HCT116 (cell line): ENCODE data around the gene FKBP1A. TPM values are rescaled to one million over a fixed set of nuclear protein-coding genes. Genes with fewer than 3 reads are reported as not detected.

Experiments
- ATAC-seq: fragments of 200-7000 bp; cut with Tn5 transposase; 2 replicates; pipeline ENCODE4 v1.9.1; 2020; ENCODE audit warnings: mild to moderate bottlenecking, moderate library complexity
- BruUV-seq: library from RNA; stranded (reverse); fragments of 400-500 nt; replicated peaks from 2 replicates; lab custom pipeline; 2021; lab: Mats Ljungman, UMichigan
- CTCF ChIA-PET: fragments of 300-600 bp; sonication (Branson Sonifier 250); formaldehyde crosslinking; loops from one replicate; lab custom pipeline; 2021; ENCODE audit warnings: antibody characterized with exemption; lab: Charles Lee
- POLR2A ChIA-PET: fragments of 300-600, 350-600 bp; sonication (Branson Sonifier 250); formaldehyde crosslinking; loops from one replicate; lab custom pipeline; 2021; ENCODE audit warnings: antibody characterized with exemption; lab: Charles Lee
- RAD21 ChIA-PET, 2 experiments: fragments of 300-600 bp; sonication (Branson Sonifier 250); formaldehyde crosslinking; loops; one replicate each; lab custom pipeline; 2023; ENCODE audit warnings: low total read pairs in 2 of 2; ENCODE audit not compliant: uncharacterized antibody in 2 of 2, unreplicated experiment in 2 of 2, low non-redundant PET in 1 of 2; lab: Charles Lee
- DNase-seq: peaks from one replicate; pipeline ENCODE4 v3.0.0-alpha.2; 2010; ENCODE audit warnings: low read depth, low spot score
- H2AFZ ChIP-seq: fragments of 200-600 bp; shearing (Covaris generic), sonication (generic); 2 replicates; pipeline ENCODE4 v1.6.1; 2017; ENCODE audit warnings: low read depth, mixed run types, mixed read lengths, antibody characterized with exemption, low read length; ENCODE audit not compliant: poor library complexity, severe bottlenecking
- H3K27ac ChIP-seq: 2 replicates; pipeline ENCODE4 v1.5.1; 2012; ENCODE audit warnings: low read depth, low read length
- H3K27me3 ChIP-seq: fragments of 200-600 bp; sonication (generic); 2 replicates; pipeline ENCODE4 v1.6.1; 2016; ENCODE audit warnings: mixed run types, low read length, mixed read lengths; ENCODE audit not compliant: insufficient read depth
- H3K36me3 ChIP-seq, 2 experiments: fragments of 200-500 bp in 1 of 2; fragments of 200-600 bp in 1 of 2; sonication (Bioruptor generic) in 1 of 2; sonication (generic) in 1 of 2; 2 replicates each; pipeline versions ENCODE4 v1.5.1 to v1.6.1; 2014 to 2016; ENCODE audit warnings: low read length in 2 of 2, inconsistent platforms in 1 of 2, mixed read lengths in 1 of 2, mixed run types in 1 of 2; ENCODE audit not compliant: insufficient read depth in 2 of 2, control insufficient read depth in 1 of 2
- H3K4me1 ChIP-seq, 2 experiments: fragments of 200-600 bp in 1 of 2; sonication (generic) in 1 of 2; 2 replicates each; pipeline versions ENCODE4 v1.5.1 to v1.6.1; 2012 to 2017; ENCODE audit warnings: low read length in 2 of 2, inconsistent platforms in 1 of 2, mild to moderate bottlenecking in 1 of 2, mixed read lengths in 1 of 2, mixed run types in 1 of 2, moderate library complexity in 1 of 2; ENCODE audit not compliant: insufficient read depth in 2 of 2, control insufficient read depth in 1 of 2
- H3K4me2 ChIP-seq: fragments of 200-600 bp; sonication (generic); 2 replicates; pipeline ENCODE4 v1.6.1; 2017; ENCODE audit warnings: mixed run types, low read length, mixed read lengths
- H3K4me3 ChIP-seq, 2 experiments: fragments of 200-600 bp in 1 of 2; sonication (generic) in 1 of 2; replicated peaks in 1 of 2; 2 replicates each; pipeline ENCODE4 v1.5.1; 2011 to 2016; ENCODE audit warnings: low read length in 2 of 2, control low read depth in 1 of 2, low read depth in 1 of 2, mild to moderate bottlenecking in 1 of 2, mixed read lengths in 1 of 2, mixed run types in 1 of 2
- H3K79me2 ChIP-seq: fragments of 200-600 bp; sonication (generic); 2 replicates; pipeline ENCODE4 v1.6.1; 2017; ENCODE audit warnings: mild to moderate bottlenecking, mixed run types, low read length, moderate library complexity, mixed read lengths; ENCODE audit not compliant: insufficient read depth
- H3K9ac ChIP-seq: fragments of 200-600 bp; sonication (generic); 2 replicates; pipeline ENCODE4 v1.6.1; 2016; ENCODE audit warnings: low read length, mixed read lengths
- H3K9me2 ChIP-seq: fragments of 200-600 bp; sonication (generic), shearing (Covaris generic); 2 replicates; pipeline ENCODE4 v1.6.1; 2017; ENCODE audit warnings: mixed run types, mild to moderate bottlenecking, moderate library complexity; ENCODE audit not compliant: insufficient read depth
- H3K9me3 ChIP-seq, 2 experiments: fragments of 200-500 bp in 1 of 2; fragments of 200-600 bp in 1 of 2; sonication (Bioruptor generic) in 1 of 2; sonication (generic) in 1 of 2; 2 replicates each; pipeline ENCODE4 v1.6.1; 2014 to 2017; ENCODE audit warnings: low read length in 2 of 2, mixed read lengths in 2 of 2, inconsistent platforms in 1 of 2, low read depth in 1 of 2, mild to moderate bottlenecking in 1 of 2, mixed run types in 1 of 2, moderate library complexity in 1 of 2; ENCODE audit not compliant: control insufficient read depth in 1 of 2, insufficient read depth in 1 of 2
- H4K20me1 ChIP-seq: fragments of 200-600 bp; sonication (generic), shearing (Covaris generic); 2 replicates; pipeline ENCODE4 v1.6.1; 2017; ENCODE audit warnings: mixed run types, mild to moderate bottlenecking, moderate library complexity; ENCODE audit not compliant: insufficient read depth
- ATF3 ChIP-seq: IDR thresholded peaks from 2 replicates; pipeline ENCODE4 v1.6.1; 2012
- CEBPB ChIP-seq: IDR thresholded peaks from 2 replicates; pipeline ENCODE4 v1.6.1; 2012; ENCODE audit warnings: low read depth
- EZH2 ChIP-seq: fragments of 200-600 bp; sonication (generic); IDR thresholded peaks from 2 replicates; pipeline ENCODE4 v1.6.1; 2017; ENCODE audit warnings: antibody characterized with exemption, mixed run types
- EZH2phosphoT487 ChIP-seq: fragments of 200-600 bp; IDR thresholded peaks from 2 replicates; pipeline ENCODE4 v1.6.1; 2018; ENCODE audit warnings: antibody characterized with exemption, borderline replicate concordance
- JUND ChIP-seq: IDR thresholded peaks from 2 replicates; pipeline ENCODE4 v1.6.1; 2012
- SP1 ChIP-seq: IDR thresholded peaks from 2 replicates; pipeline ENCODE4 v1.6.1; 2012; ENCODE audit warnings: low read depth
- TCF7L2 ChIP-seq: IDR thresholded peaks from 2 replicates; pipeline ENCODE4 v1.7.0; 2011; ENCODE audit warnings: borderline replicate concordance, inconsistent platforms; ENCODE audit not compliant: insufficient read depth, insufficient read length; ENCODE audit errors: extremely low read depth
- intact Hi-C: fragments of 100-400 bp; cut with micrococcal nuclease; formaldehyde crosslinking; loops from 2 replicates; pipeline ENCODE4 v1.10.0; 2022
- total RNA-seq: library from RNA; stranded (reverse); gene quantifications from one replicate; pipeline ENCODE4 v1.2.1, GENCODE V29; 2021; ENCODE audit not compliant: unreplicated experiment
- TF ChIP-seq, protein P1 (sequence below): IDR thresholded peaks from 2 replicates; pipeline ENCODE4 v1.6.1; 2011; ENCODE audit warnings: mild to moderate bottlenecking, low read length, moderate library complexity; ENCODE audit not compliant: insufficient replicate concordance; ENCODE audit errors: extremely low read depth
- TF ChIP-seq, protein P2 (sequence below): IDR thresholded peaks from 2 replicates; pipeline ENCODE4 v1.6.1; 2012

The FKBP1A gene
- total RNA-seq, 1 experiment from 2014 or later = 259 TPM

DNA sequence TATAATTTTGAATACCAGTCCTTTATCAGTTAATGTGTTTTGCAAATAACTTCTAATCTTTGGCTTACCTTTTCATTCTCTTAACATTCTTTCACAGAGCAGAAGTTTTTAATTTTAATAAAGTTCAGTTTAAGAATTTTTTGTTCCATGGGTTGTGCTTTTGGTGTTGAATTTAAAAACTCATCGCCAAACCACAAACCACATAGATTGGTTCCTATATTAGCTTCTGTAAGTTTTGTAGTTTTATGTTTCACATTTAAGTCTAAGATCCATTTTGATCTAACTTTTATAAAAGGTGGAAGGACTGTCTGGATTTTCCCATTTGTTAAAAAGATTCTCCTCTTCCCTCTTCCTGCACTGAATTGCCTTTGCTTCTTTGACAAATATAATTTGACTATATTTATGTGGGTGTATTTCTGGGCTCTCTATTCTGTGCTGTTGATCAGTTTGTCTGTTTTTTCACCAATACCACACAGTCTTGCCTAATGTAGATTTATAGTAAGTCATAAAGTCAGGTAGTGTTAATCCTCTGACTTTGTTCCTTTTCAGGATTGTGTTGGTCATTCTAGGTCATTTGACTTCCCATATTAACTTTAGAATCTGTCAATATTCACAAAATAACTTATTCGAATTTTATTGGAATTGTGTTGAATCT is 46.4 kb downstream of the FKBP1A start:
- CTCF ChIA-PET = no interaction called here
- Histone ChIP-seq H3K4me2 (no peak overlapping the region), H3K4me1 (peaks cover 0 to 5% of the 10 kb centered on the region in 2 experiments; a peak in 1 of 4 replicates), H3K27me3 (no peaks in the 10 kb centered on the region), H3K9me3 (no peaks in the 10 kb centered on the region), H3K79me2 (peaks cover 22% of the 10 kb centered on the region; the same call in 1 of the 2 replicates), H4K20me1 (no peaks in the 10 kb centered on the region), H3K9ac (no peak overlapping the region), H3K4me3 (no peak overlapping the region), H3K9me2 (no peaks in the 10 kb centered on the region), H3K36me3 (peaks cover 3 to 5% of the 10 kb centered on the region in 2 experiments; a peak in 1 of 4 replicates), H2AFZ (no peak overlapping the region), H3K27ac (no peak overlapping the region)
- intact Hi-C loops = no loop called here
- BruUV-seq = no TSS peak
- DNase-seq (no peak), ATAC-seq (no peak)
- POLR2A ChIA-PET = no interaction called here
- RAD21 ChIA-PET = no interaction called here
- TF ChIP-seq JUND (no peak), CEBPB (no peak), EZH2 (no peak), ATF3 (no peak), SP1 (no peak), TCF7L2 (no peak), EZH2phosphoT487 (no peak)
- TF ChIP-seq, protein P1, sequence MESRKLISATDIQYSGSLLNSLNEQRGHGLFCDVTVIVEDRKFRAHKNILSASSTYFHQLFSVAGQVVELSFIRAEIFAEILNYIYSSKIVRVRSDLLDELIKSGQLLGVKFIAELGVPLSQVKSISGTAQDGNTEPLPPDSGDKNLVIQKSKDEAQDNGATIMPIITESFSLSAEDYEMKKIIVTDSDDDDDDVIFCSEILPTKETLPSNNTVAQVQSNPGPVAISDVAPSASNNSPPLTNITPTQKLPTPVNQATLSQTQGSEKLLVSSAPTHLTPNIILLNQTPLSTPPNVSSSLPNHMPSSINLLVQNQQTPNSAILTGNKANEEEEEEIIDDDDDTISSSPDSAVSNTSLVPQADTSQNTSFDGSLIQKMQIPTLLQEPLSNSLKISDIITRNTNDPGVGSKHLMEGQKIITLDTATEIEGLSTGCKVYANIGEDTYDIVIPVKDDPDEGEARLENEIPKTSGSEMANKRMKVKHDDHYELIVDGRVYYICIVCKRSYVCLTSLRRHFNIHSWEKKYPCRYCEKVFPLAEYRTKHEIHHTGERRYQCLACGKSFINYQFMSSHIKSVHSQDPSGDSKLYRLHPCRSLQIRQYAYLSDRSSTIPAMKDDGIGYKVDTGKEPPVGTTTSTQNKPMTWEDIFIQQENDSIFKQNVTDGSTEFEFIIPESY = no peak
- TF ChIP-seq, protein P2, sequence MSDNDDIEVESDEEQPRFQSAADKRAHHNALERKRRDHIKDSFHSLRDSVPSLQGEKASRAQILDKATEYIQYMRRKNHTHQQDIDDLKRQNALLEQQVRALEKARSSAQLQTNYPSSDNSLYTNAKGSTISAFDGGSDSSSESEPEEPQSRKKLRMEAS = no peak
